ENCODE measurements around the gene ING1.
"Not testable (repeated sequence)": the region's sequence is repeated elsewhere in the genome, so short reads cannot be mapped to it uniquely, and the experiment has no call there.

ING1 gene

GRCh38 chr13:110713642-110713952 lies at the start of gene ING1:
Gene ING1, plus strand, starts transcription at chr13:110713700. Its CDS starts 450 bp downstream, at chr13:110714150.
- no peak for FAIRE-seq

- no peak for FAIRE-seq
Observed at GRCh38 chr13:110664041-110664440, 49.5 kb upstream of the ING1 start.

GRCh38 chr13:110664673-110665072 lies 48.8 kb upstream of the ING1 start:
- no peak for FAIRE-seq

- no peak for FAIRE-seq
Observed at GRCh38 chr13:110665491-110666254, 47.8 kb upstream of the ING1 start.

- no peak for FAIRE-seq
Observed at GRCh38 chr13:110666255-110666533, 47.3 kb upstream of the ING1 start.

GRCh38 chr13:110669036-110669435 lies 44.5 kb upstream of the ING1 start:
- no peak for FAIRE-seq

- not testable (repeated sequence) for FAIRE-seq
Observed at GRCh38 chr13:110669814-110670213, 43.7 kb upstream of the ING1 start.

GRCh38 chr13:110676595-110677587 lies 36.6 kb upstream of the ING1 start:
- no peak for FAIRE-seq

GRCh38 chr13:110677731-110678545 lies 35.6 kb upstream of the ING1 start:
- no peak for FAIRE-seq

- no peak for FAIRE-seq
Observed at GRCh38 chr13:110680852-110681251, 32.6 kb upstream of the ING1 start.

GRCh38 chr13:110681868-110682550 lies 31.5 kb upstream of the ING1 start:
- FAIRE-seq: no peak

GRCh38 chr13:110682746-110683145 lies 30.8 kb upstream of the ING1 start:
- FAIRE-seq: no peak

GRCh38 chr13:110683203-110683883 lies 30.2 kb upstream of the ING1 start:
- FAIRE-seq: no peak

- no peak for FAIRE-seq
Observed at GRCh38 chr13:110683921-110684320, 29.6 kb upstream of the ING1 start.

GRCh38 chr13:110684388-110685056 lies 29.0 kb upstream of the ING1 start:
- no peak for FAIRE-seq

GRCh38 chr13:110685305-110686020 lies 28.0 kb upstream of the ING1 start:
- no peak for FAIRE-seq

GRCh38 chr13:110687736-110688135 lies 25.8 kb upstream of the ING1 start:
- no peak for FAIRE-seq

GRCh38 chr13:110689041-110689440 lies 24.5 kb upstream of the ING1 start:
- FAIRE-seq: no peak

GRCh38 chr13:110689711-110690110 lies 23.8 kb upstream of the ING1 start:
- no peak for FAIRE-seq

- no peak for FAIRE-seq
Observed at GRCh38 chr13:110690516-110690915, 23.0 kb upstream of the ING1 start.

GRCh38 chr13:110695774-110696173 lies 17.7 kb upstream of the ING1 start:
- FAIRE-seq: not testable (repeated sequence)
